ENCODE results near the gene GAK.

The GAK gene

GRCh38 chr4:827209-828081 lies 104.7 kb downstream of the GAK start:
- Mint-ChIP-seq H3K4me3 (peak overlapping the region; percentile 27), H3K9me3 (no peaks in the 10 kb centered on the region), H3K36me3 (peaks cover 3% of the 10 kb centered on the region), H3K27ac (no peak overlapping the region), H3K27me3 (peaks cover 12% of the 10 kb centered on the region), H3K4me1 (peaks cover 4% of the 10 kb centered on the region)
- ATAC-seq (ENCODE audit: low read depth) (no peak), DNase-seq (ENCODE audit: low spot score in 2 of 2) (no peak)

GRCh38 chr4:826508-827208 lies 105.5 kb downstream of the GAK start:
- Mint-ChIP-seq H3K27ac (no peak overlapping the region), H3K4me3 (no peak overlapping the region), H3K4me1 (peaks cover 10% of the 10 kb centered on the region), H3K36me3 (peaks cover 9% of the 10 kb centered on the region), H3K27me3 (peaks cover 19% of the 10 kb centered on the region), H3K9me3 (peaks cover 3% of the 10 kb centered on the region)
- no peak for ATAC-seq (ENCODE audit: low read depth)
- no peak for DNase-seq (ENCODE audit: low spot score in 2 of 2)

GRCh38 chr4:825971-826330 lies 106.2 kb downstream of the GAK start, which contains the start of gene CPLX1:
CPLX1 (minus strand) TSS chr4:826129; CDS start chr4:824522, 1,607 bp downstream.
- peak; percentile 48 for ATAC-seq (ENCODE audit: low read depth)
- Mint-ChIP-seq H3K4me1 (peaks cover 10% of the 10 kb centered on the region), H3K9me3 (peaks cover 3% of the 10 kb centered on the region), H3K36me3 (peaks cover 9% of the 10 kb centered on the region), H3K27me3 (peaks cover 24% of the 10 kb centered on the region), H3K4me3 (peak within 1 kb of the TSS; percentile 57), H3K27ac (peak within 1 kb of the TSS; percentile 22)
- no peak for DNase-seq (ENCODE audit: low spot score in 2 of 2)

GRCh38 chr4:825063-825970 lies 106.8 kb downstream of the GAK start:
- H3K27me3 Mint-ChIP-seq: peaks cover 24% of the 10 kb centered on the region
- H3K27ac Mint-ChIP-seq: peak overlapping the region; percentile 22
- H3K9me3 Mint-ChIP-seq: peaks cover 3% of the 10 kb centered on the region
- peak; percentile 54 for ATAC-seq (ENCODE audit: low read depth)
- no peak for DNase-seq (ENCODE audit: low spot score in 2 of 2)
- peaks cover 9% of the 10 kb centered on the region for H3K36me3 Mint-ChIP-seq
- H3K4me1 Mint-ChIP-seq: peaks cover 10% of the 10 kb centered on the region
- H3K4me3 Mint-ChIP-seq: peak overlapping the region; percentile 57

GRCh38 chr4:824461-825062 lies 107.6 kb downstream of the GAK start:
- peaks cover 25% of the 10 kb centered on the region for H3K27me3 Mint-ChIP-seq
- peaks cover 10% of the 10 kb centered on the region for H3K4me1 Mint-ChIP-seq
- H3K9me3 Mint-ChIP-seq: peaks cover 3% of the 10 kb centered on the region
- ATAC-seq (ENCODE audit: low read depth) (no peak), DNase-seq (ENCODE audit: low spot score in 2 of 2) (no peak)
- H3K4me3 Mint-ChIP-seq: peak overlapping the region; percentile 57
- H3K36me3 Mint-ChIP-seq: peaks cover 9% of the 10 kb centered on the region
- H3K27ac Mint-ChIP-seq: peak overlapping the region; percentile 22

- no peak for DNase-seq (ENCODE audit: low spot score in 2 of 2)
- H3K27me3 Mint-ChIP-seq: peaks cover 25% of the 10 kb centered on the region
- no peak overlapping the region for H3K27ac Mint-ChIP-seq
- no peak for ATAC-seq (ENCODE audit: low read depth)
- H3K9me3 Mint-ChIP-seq: peaks cover 3% of the 10 kb centered on the region
- peaks cover 9% of the 10 kb centered on the region for H3K36me3 Mint-ChIP-seq
- no peak overlapping the region for H3K4me3 Mint-ChIP-seq
- H3K4me1 Mint-ChIP-seq: peaks cover 10% of the 10 kb centered on the region
Observed at GRCh38 chr4:823761-824460, 108.2 kb downstream of the GAK start.

GRCh38 chr4:823176-823760 lies 108.8 kb downstream of the GAK start:
- H3K27ac Mint-ChIP-seq: no peak overlapping the region
- H3K4me1 Mint-ChIP-seq: peaks cover 10% of the 10 kb centered on the region
- H3K27me3 Mint-ChIP-seq: peaks cover 25% of the 10 kb centered on the region
- no peak overlapping the region for H3K4me3 Mint-ChIP-seq
- H3K9me3 Mint-ChIP-seq: peaks cover 3% of the 10 kb centered on the region
- no peak for DNase-seq (ENCODE audit: low spot score in 2 of 2)
- peaks cover 9% of the 10 kb centered on the region for H3K36me3 Mint-ChIP-seq
- no peak for ATAC-seq (ENCODE audit: low read depth)

- DNase-seq (ENCODE audit: low spot score in 2 of 2) (no peak), ATAC-seq (ENCODE audit: low read depth) (no peak)
- Mint-ChIP-seq H3K4me3 (no peak overlapping the region), H3K27me3 (peaks cover 22% of the 10 kb centered on the region), H3K36me3 (peaks cover 6% of the 10 kb centered on the region), H3K9me3 (peaks cover 3% of the 10 kb centered on the region), H3K4me1 (peaks cover 6% of the 10 kb centered on the region), H3K27ac (no peak overlapping the region)
Observed at GRCh38 chr4:822361-823175, 109.5 kb downstream of the GAK start.

GRCh38 chr4:821631-822030 lies 110.5 kb downstream of the GAK start:
- no peak for ATAC-seq (ENCODE audit: low read depth)
- no peak overlapping the region for H3K27ac Mint-ChIP-seq
- no peak overlapping the region for H3K4me3 Mint-ChIP-seq
- peaks cover 6% of the 10 kb centered on the region for H3K4me1 Mint-ChIP-seq
- DNase-seq (ENCODE audit: low spot score in 2 of 2): no peak
- peaks cover 3% of the 10 kb centered on the region for H3K9me3 Mint-ChIP-seq
- H3K27me3 Mint-ChIP-seq: peaks cover 23% of the 10 kb centered on the region
- peaks cover 6% of the 10 kb centered on the region for H3K36me3 Mint-ChIP-seq

- Mint-ChIP-seq H3K27me3 (peaks cover 23% of the 10 kb centered on the region), H3K27ac (no peak overlapping the region), H3K4me3 (no peak overlapping the region), H3K9me3 (peaks cover 3% of the 10 kb centered on the region), H3K4me1 (peaks cover 6% of the 10 kb centered on the region), H3K36me3 (peaks cover 6% of the 10 kb centered on the region)
- DNase-seq (ENCODE audit: low spot score in 2 of 2): no peak
- ATAC-seq (ENCODE audit: low read depth): no peak
Observed at GRCh38 chr4:821181-821591, 110.9 kb downstream of the GAK start.

GRCh38 chr4:820230-821172 lies 111.6 kb downstream of the GAK start:
- Mint-ChIP-seq H3K4me1 (peaks cover 6% of the 10 kb centered on the region), H3K4me3 (no peak overlapping the region), H3K9me3 (peaks cover 3% of the 10 kb centered on the region), H3K36me3 (peaks cover 6% of the 10 kb centered on the region), H3K27ac (no peak overlapping the region), H3K27me3 (peaks cover 23% of the 10 kb centered on the region)
- DNase-seq (ENCODE audit: low spot score in 2 of 2) (no peak), ATAC-seq (ENCODE audit: low read depth) (no peak)
